A549 (cell line): ENCODE measurements around the gene ENPEP.

Experiments
- ESRRA ChIP-seq: fragments of 150-350 bp; IDR thresholded peaks from 2 replicates; pipeline ENCODE4 v1.6.1; 2014; ENCODE audit warnings: mild to moderate bottlenecking, low read length, borderline replicate concordance
- HDAC2 ChIP-seq: fragments of 200-600 bp; sonication (generic); IDR thresholded peaks from 2 replicates; pipeline ENCODE4 v1.6.1; 2016
- MAFK ChIP-seq: fragments of 450-650 bp; IDR thresholded peaks from 2 replicates; pipeline ENCODE4 v1.6.1; 2014; ENCODE audit not compliant: partially characterized antibody
- RFX5 ChIP-seq: fragments of 450-650 bp; IDR thresholded peaks from 2 replicates; pipeline ENCODE4 v1.7.1; 2014; ENCODE audit warnings: antibody characterized with exemption, mild to moderate bottlenecking, moderate library complexity
- TF ChIP-seq, protein P1 (sequence below): fragments of >200 bp; sonication (Bioruptor Twin); formaldehyde crosslinking; IDR thresholded peaks from 3 replicates; pipeline ENCODE4 v1.5.1; 2016

DNA sequence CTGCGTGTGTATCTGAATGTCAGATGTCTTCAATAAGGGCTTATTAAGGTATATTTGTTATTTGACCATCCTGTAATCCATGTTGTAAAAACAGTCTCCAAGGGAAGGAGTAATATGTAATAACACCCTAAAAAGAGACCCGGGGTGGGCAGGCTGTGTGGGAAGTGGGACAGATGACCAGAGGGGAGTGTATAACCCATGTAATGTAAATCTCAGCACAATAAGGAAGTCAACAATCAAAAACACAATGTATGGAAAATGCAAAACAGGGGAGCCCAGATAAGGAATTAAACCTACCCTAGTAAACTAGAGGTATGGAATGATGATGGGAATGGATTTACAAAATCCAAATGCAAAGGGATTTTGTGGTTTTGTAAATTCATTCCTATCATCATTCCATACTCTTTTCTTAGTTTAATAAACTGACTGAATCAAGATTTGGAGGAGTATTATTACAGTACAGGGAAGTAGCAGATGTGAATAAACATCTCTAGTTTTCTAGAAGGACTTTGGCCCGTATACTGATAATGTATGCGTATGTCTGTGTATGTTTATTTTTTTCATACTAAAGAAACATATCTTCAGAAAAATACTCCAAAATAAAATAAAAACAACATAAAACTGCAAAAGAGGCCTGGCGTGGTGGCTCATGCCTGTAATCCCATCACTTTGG is 15.7 kb upstream of the ENPEP start:
- TF ChIP-seq HDAC2, result no peak
- TF ChIP-seq, protein P1, sequence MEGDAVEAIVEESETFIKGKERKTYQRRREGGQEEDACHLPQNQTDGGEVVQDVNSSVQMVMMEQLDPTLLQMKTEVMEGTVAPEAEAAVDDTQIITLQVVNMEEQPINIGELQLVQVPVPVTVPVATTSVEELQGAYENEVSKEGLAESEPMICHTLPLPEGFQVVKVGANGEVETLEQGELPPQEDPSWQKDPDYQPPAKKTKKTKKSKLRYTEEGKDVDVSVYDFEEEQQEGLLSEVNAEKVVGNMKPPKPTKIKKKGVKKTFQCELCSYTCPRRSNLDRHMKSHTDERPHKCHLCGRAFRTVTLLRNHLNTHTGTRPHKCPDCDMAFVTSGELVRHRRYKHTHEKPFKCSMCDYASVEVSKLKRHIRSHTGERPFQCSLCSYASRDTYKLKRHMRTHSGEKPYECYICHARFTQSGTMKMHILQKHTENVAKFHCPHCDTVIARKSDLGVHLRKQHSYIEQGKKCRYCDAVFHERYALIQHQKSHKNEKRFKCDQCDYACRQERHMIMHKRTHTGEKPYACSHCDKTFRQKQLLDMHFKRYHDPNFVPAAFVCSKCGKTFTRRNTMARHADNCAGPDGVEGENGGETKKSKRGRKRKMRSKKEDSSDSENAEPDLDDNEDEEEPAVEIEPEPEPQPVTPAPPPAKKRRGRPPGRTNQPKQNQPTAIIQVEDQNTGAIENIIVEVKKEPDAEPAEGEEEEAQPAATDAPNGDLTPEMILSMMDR, result no peak
- TF ChIP-seq MAFK, result no peak
- no peak for TF ChIP-seq RFX5
- no peak for TF ChIP-seq ESRRA
